ENCODE results near the gene GAD2.

The GAD2 gene

DNA sequence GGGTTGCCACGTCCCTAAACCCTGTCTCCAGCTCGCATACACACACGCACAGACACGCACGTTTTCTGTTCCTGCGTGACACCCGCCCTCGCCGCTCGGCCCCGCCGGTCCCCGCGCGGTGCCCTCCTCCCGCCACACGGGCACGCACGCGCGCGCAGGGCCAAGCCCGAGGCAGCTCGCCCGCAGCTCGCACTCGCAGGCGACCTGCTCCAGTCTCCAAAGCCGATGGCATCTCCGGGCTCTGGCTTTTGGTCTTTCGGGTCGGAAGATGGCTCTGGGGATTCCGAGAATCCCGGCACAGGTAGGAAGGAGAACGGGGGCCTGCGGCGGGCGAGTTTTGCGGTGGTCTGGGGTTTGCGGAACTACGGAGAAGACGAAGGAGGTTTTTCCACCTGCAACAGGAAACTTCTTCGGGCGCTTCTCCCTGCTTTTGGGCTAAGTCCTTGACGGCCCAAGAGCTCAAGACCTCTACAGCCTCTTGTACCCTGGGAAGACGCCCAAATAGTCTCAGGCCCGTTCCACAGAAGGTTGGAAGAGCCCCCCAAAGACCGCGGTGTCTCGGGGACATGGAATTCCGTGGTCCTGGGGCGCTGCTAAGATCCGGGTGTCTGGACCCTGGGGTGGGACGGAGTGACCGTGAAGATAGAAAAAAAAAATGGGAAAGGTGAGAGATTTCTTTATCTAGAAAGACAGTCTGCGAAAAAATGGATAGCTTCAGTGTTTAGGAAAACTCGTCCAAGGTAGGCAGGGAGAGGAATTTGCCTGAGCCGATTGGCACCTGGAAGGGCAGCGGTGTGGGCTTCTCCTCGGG lies at the start of gene GAD2:
Gene GAD2 (plus strand): TSS at position 190 of the 811 bp plus-strand sequence. CDS start 36 bp downstream, at position 226.
- DNase-seq: no peak

DNA sequence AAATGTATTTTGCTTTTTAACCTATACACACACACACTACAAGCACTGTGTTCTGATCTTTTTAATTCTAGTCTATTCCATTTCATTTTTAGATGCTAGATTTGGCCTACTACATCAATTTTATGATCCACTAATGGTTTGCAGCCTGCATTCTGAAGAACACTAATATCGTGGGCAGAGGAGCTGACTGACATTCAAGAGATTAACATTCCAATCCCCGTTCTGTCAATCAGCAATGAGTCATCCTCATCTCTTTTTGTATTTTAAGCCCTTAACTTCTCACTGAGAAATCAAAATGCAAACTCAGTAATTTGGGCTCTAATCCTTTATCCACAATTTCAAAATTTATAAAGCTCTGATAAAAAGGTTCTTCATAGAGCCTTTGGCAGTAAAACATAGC lies 47.1 kb upstream of the GAD2 start:
- no peak for DNase-seq

DNA sequence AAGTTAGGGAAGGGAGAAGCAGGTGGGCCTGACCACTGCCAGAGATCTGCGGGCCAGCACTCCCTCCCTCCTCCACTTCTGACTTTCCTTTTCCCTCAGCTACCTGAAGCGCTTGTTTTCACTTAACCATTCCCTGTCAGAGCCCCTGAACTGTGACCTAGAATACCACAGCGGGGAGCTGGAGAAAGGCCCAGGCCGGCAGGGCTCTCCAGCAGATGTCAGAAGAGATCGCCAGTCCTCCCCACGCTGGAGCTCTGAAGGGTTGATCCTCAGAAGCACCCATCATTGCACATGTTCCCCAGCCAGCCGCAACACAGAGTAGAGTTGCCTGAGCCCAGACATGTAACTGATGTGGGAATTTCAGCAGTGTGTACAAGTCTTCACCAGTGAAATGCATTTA lies 44.4 kb upstream of the GAD2 start:
- DNase-seq: no peak

DNA sequence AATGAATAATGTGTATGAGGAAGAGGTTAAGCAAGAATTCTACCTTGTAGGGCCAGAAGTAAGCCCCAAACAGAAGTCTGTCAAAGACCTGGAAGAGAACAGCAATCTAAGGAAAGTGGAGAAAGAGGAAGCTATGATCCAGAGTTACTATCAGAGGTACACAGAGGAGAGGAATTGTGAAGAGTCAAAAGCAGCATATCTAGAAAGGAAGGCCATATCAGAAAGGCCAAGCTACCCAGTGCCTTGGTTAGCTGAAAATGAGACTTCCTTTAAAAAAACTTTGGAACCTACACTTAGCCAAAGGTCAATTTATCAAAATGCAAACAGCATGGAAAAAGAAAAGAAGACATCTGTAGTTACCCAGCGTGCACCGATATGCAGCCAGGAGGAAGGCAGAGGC lies 42.7 kb upstream of the GAD2 start:
- no peak for DNase-seq

DNA sequence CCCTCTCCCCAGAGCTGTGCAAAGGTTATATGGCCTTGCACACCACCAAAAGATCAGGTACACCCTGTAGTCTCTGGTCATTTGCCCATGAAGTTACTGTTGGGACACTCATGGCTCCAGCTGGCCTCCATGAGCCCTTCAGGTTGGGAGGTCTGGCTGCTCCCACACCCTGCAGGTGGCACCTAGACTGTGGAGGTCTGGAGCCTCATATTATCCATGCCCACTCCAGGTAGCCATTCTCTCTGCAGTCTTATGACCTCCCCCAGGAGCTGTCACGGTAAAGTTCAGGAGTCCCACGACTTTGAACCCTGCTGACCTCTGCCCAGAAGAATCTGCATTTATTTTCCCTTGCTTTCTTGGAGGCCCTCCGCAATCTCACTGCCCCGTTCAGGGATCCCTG lies 39.2 kb upstream of the GAD2 start:
- DNase-seq: no peak

DNA sequence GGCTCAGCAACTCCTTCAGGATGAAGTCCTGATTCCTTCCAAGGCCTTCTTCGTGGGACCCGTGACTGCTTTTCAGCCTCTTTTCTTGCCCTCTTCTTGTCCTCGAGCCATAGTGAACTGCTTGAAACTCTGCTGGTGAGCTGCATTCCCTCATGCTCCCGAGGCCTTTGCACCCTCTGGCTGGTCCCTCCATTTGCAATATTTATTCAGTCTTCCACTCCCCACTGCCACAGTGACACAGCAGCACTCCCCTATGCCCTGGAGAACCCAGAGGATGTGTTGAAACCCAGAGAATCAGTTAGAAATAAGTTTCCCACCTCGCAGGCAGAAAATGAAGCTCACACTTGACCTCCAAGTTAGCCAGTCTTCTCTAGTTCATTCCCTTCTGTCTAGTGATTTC lies 22.3 kb upstream of the GAD2 start:
- DNase-seq: no peak

DNA sequence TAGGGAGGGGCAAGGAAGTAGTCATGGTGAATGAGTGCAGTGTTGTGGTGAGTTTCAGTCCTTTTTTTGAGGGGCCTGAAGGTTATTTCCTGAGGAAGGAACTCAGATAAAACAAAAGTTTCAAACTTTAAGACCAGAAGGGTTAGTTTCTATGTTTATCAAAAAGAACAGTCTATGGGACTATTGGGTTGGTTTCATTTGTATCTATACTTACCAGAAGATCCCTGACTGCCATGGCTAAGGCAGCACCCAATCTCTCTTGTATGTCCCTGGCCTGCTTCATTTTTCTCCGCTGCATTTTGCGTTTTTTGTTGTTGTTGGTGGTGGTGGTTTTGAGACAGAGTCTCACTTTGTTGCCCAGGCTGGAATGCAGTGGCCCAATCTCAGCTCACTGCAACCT lies 19.3 kb upstream of the GAD2 start:
- DNase-seq: no peak

DNA sequence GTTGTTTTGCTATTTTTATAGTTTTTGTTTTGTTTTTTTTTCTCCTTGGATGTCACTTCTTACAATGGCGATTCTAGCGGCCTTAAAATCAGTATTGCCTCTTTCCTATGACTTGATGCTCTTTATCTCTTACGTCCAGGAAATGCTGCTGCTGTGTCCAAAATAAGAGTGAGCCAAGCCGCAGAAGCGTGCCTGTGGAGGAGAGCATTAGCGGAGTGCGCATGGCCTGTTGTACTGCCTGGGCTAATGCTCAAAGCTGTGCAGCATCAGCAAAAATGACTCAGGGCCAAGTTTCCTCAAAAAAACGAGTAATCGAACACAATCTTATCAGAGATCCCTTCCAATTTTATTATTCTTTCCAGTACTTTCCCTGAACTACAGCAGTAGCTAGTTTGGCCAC lies 18.5 kb upstream of the GAD2 start:
- DNase-seq: no peak

DNA sequence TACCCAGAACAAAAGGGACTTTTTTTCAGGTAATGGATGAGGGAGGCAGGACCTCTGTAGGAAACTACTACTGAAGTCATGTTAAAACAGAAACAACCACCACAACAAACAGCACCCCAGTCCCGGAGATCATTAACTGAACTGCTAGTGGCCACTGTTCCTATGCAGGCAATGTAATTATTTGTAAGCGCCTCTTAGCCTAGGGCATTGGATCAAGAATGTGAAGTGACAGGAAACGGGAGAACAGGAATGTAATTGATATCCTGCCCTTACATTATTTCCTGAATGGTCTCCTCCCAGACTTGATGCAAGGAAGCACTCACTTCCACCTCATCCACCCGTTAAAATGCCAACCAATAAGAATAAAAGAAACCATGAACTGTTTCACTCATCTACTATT lies 16.7 kb upstream of the GAD2 start:
- no peak for DNase-seq

DNA sequence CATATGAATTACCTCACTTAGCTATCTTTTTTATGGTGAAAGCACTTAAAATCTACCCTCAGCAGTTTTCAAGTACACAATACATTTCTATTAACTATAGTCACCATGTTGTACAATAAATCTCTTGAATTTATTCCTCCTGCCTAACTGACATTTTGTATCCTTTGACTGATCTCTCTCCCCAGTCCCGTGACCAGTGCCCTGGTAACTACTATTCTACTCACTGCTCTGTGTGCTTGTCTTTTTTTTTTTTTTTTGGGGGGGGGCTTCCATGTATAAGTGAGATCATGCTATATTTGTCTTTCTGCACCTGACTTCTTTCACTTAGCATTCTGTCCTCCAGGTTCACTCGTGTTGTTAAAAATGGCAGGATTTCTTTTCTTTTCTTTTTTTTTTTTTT lies 11.4 kb upstream of the GAD2 start:
- no peak for DNase-seq

DNA sequence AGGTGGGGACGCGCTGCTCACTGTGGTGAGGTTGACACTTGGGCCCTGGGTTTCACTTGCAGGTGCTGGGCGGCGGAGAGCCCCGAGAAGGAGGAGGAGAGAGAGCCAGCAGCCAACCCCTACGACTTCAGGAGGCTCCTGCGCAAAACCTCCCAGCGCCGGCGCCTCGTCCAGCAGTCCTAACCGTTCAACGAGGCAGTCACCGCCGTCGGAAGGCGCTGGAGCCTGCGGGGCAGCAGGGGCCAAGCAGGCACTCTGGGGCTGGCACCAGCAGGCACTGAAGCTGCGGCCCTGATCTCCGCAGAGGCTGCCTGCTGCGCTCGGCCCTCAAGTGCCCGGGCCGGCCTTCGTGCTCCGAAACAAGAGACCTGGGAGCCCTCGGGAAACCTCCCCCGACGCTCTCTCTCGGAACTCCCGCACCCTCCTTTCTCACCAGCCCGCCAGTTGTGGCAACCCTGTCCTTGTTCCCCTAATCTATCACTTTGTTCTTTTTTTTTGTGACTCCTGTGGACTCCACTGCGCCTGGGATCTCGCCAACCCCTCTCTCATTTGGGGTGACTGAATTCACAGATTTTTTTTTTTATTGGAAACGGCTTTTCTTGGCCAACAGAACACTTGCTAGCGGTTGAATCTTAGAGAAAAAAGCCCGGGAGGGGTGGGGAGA lies 4.7 kb upstream of the GAD2 start:
- no peak for DNase-seq

DNA sequence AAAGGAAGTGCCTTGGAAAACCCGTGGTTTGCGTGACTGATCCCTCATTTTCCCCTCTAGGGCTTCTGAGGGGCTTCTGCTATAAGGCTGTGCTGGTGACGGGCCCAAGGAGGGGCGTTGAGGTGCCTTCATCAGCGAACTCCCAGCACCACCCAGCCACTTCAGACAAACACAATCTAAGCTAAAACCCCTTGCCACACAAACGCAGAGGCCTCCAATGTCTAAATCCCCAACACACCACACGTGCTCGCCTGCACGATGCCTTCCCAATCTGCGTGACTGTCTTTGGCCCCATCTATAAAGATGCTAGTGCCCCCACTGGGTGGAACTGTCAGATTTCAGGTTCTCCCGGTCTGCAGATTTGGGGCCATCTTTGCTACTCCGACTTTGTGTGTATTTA lies 4.1 kb upstream of the GAD2 start:
- no peak for DNase-seq

DNA sequence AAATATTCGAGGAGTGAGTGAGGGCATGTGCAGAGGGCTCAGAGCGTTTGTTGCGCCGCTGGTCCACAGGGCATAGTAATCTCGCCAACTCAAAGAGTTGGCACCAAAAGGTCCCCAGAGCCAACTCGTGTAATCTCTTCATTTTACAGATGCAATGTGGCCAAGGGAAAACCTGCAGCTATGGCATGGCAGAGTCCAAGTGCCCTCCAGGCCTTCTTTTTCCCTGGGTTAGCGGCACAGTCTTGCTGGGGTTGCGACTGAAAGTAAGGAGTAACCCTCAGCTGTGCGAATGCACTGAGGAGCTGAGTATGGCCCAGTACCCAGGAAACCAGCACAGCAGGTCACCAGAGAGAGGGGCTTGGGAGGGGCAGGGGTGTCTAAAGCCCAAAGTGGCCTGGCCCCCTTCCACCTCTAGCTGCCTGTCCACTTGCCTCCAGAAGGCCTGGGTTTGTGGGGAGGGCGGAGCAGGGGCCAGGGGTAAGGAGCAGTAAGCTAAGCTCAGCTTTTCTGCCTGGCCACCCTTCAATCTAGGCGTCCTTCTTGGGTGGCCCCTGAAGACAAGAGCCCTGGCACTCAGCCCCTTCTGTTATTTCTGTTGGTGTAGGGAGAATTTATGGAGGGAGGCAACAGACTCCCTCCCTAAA lies 3.3 kb upstream of the GAD2 start:
- DNase-seq: no peak

DNA sequence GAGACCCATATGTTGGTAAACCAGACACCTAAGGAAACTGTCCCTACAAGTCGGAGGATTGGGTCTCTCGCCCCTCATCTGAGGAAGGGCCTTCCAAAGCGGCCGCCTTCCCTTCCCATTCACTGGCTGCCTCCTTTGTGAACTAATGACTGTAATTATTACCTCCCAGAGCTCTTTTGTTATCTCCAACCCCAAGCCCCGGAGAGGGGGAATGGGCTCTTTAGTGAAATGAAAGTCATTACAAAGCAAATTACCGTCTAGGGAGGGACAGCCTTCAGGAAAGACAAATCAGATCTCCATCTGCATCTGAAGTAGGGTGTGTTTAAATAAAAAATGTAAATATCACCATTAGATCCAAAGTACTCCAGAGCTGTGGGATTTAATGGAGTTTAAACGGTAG lies 2.6 kb upstream of the GAD2 start:
- no peak for DNase-seq

DNA sequence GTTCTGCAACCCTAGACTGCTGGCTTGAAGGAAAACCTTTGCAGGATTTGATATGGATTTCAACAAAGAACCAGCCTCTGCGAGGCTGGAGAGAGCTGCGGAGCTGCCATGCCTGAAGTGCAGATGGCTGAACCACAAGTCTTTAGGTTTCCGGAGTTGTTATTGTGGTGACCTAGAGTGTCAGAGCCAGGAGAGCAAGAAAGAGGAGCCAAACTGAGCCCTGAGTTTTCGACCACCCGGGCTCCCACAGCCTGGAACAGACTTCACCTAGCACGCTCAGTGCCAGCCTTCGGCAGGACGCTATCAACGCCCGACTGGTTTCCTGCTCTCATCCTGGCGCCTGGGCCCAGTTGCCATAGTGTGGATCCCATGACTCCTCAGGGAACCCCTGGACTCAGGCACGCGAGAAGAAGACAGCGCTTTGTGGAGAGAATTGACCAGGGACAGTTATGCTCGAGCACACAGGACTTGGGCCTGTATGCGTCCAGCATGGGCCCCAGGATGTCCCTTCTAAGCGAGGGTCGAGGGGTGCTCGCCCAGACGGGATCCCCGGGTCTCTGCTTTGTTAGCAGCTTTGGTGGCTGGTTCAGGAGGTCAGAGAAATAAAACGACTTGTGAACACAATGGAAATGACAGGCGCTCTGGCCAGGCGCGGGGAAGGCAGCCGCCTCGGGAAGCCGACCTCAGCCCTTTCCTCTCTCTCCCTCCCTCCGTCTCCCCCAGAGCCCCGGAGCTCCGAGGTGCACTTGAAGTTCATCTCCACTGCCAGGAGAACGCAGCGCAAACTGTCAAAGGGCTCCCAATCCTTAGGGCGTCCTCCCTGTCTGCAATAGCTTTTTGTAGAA lies 1.8 kb upstream of the GAD2 start:
- DNase-seq: no peak

DNA sequence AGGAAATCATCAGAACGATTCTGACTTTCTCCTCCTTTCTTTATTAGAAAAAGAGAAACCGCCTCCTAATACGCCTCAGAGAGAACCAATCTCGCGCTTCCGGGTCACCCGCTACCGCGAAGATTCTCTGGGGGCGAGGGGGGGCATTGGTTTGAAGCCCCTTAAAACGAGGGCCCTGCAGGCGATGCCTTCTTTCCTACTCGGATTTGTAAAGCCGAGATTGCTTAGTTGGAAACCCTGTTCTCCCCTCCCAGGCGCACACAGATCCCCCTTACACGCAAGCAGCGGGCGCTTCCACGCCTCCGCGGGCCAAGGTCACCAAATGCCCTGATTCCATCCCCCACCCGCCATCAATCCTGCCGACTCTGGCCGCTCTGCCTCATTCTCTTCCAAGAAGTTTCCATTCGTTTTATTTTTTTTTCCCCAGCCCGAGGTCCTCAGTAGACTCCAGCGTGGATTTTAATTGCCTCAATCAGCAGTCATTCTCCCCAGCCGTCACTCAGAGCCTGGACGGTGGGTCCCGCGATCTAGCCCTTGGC lies 1.1 kb upstream of the GAD2 start:
- DNase-seq: no peak

DNA sequence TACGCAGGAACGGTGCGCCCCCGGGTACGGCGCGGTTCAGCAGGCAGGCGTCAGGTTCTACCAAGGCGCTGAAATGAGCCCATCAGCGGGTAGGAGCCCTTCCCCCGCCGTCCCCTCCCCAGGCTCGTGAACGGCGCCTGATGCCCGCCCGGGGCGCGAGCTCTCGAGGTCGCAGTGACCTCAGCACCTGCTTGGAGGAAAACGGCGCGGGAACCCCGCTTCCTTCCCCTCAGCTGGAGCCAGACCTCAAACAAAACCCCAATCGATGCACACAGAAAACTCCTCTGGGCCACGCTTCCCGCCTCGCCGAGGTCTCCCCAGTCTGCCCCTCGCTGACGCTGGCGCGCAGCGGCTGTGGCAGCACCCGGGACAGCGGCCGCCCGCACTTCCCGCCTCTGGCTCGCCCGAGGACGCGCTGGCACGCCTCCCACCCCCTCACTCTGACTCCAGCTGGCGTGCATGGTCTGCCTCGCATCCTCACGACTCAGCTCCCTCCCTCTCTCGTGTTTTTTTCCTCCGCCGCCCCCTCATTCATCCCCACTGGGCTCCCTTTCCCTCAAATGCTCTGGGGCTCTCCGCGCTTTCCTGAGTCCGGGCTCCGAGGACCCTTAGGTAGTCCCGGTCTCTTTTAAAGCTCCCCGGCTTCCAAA lies 514 bp upstream of the GAD2 start:
- peak; percentile 52 to 74 (median 53) for DNase-seq

DNA sequence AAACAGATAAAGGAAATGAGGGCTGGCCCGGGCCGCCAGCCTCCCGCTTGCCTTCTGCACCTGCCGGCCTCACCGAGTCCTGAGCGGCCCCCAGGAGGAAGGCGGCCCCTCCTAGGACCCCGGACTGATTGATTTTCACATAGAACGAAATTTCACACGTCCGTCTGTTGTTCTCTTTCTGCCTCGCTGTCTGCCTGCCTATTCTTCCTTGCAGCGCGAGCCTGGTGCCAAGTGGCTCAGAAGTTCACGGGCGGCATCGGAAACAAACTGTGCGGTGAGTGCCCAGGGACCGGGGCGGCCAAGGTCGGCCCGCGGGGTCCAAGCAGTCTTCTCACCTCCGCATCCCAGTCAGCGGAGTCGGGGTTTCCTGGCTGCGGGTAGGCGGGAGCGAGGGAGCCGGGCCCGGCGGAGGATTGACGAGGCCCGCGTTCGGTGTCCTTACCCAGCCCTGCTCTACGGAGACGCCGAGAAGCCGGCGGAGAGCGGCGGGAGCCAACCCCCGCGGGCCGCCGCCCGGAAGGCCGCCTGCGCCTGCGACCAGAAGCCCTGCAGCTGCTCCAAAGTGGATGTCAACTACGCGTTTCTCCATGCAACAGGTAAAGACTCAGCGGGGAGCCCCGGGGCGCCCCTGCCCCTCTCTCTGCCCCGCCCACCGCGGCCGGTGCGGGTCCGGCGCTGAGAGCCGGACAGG lies 967 bp downstream of the GAD2 start:
- no peak for DNase-seq

DNA sequence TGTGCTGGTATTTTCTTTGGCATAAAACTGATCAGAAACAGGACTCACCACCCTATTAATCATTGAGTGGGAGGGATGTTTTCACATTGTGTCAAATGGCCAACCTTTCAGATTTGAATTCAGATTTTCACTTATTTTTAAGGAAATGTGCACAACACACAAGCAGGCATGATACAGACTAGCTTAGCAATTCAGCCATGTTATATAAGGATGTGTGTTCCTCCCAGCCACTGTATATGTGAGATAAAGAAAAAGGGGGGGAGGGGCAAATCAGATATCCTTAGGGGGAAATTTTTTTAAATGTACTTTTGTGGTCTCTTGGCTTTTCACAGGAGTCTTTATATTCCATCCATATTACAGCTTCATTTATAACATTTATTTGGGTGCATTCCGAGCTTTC lies 3.1 kb downstream of the GAD2 start:
- DNase-seq: no peak

DNA sequence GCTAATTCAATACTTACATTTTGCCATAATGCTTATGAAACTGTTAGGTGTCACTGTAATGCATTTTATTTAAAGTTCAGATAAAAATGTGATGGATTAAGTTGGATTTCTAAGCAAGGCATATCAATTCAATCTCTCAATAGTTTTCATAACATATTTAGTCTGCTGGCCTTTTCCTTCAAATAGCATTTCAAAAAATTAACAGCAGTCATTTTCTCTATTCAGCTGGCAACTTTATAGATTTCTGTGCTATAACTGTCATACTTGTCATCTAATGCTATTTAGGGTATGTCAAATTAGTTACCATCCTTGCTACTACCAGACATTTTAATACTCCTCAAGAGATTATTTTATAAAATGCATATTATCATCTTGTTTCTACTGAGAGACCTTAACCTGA lies 4.3 kb downstream of the GAD2 start:
- DNase-seq: no peak

DNA sequence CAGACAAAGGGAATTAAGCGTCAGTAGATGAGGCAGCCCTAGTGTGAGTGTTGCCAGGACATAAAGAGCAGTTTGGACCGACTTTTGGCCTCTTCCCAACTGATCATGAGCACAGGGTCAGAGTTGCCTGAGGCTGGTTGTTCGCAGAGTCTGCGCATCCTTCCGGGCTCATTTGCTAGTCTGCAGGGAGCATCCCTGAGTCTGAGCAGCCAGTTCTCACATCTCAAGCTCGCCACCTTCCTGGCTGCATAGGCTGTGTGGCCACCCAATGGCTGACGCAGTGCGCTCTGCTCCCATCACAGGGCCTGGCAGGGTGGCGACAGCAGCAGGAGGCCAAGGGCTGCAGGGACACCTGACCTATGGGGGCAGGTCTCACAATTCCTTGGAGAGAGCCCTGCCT lies 5.0 kb downstream of the GAD2 start:
- no peak for DNase-seq

DNA sequence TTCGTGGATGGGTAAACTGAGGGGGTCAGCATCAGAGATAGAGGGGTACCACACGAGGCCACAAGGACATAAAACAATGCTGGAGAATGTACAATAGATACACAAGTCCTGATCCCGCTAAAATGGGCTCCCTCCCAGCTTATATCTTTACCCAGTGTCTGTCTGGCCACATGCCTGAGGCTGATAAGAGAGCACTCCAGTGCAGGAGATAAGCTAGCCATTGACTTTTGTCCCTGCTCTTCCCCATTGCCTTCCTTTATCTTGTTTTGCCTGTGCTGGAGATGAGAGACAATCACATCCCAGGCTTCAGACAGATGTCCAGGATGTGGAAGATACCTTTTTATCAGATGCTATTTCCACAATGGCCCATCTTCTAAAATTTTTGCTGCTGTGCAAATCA lies 6.0 kb downstream of the GAD2 start:
- DNase-seq: no peak
